HL-60 (cell line): ENCODE results near the gene CCDC187.

Experiments
- CTCF ChIP-seq: IDR thresholded peaks from one replicate; pipeline ENCODE4 v1.5.1; 2011; ENCODE audit warnings: low read length, control low read depth, inconsistent platforms; ENCODE audit not compliant: insufficient read depth
- POLR2AphosphoS5 ChIP-seq: IDR thresholded peaks from 2 replicates; pipeline ENCODE4 v1.6.1; 2012; ENCODE audit warnings: low read depth

GRCh38 chr9:136239983-136240330 lies 63.9 kb downstream of the CCDC187 start:
- TF ChIP-seq CTCF (no peak), POLR2AphosphoS5 (no peak)
